K562 (cell line): Measurements from ENCODE around the gene ARPC4. TPM values are rescaled to one million over a fixed set of nuclear protein-coding genes. Genes with fewer than 3 reads are reported as not detected.

ENCODE experiments used
- ATAC-seq: fragments of 200-7000 bp; cut with Tn5 transposase; 3 replicates; pipeline ENCODE4 v1.9.1; 2020; ENCODE audit warnings: moderate library complexity
- BruUV-seq: library from RNA; stranded (reverse); fragments of 400-500 nt; replicated peaks from 2 replicates; lab custom pipeline; 2021; lab: Mats Ljungman, UMichigan
- CTCF ChIA-PET: fragments of 300-600 bp; formaldehyde crosslinking; extraction: SDS; loops from one replicate; lab custom pipeline; 2021; ENCODE audit warnings: low intra/inter-chr PET ratio; lab: Yijun Ruan, JAX
- POLR2A ChIA-PET: fragments of 300-600, 350-650 bp; sonication (Branson Sonifier 250); formaldehyde crosslinking; extraction: SDS; loops from one replicate; lab custom pipeline; 2021; ENCODE audit warnings: antibody characterized with exemption, inconsistent platforms; lab: Yijun Ruan, JAX
- DNase-seq, 4 experiments: peaks; one replicate each; pipeline versions ENCODE4 v3.0.0 to v3.0.0-alpha.2; 2011 to 2018; ENCODE audit warnings: low spot score in 3 of 4, mixed read lengths in 3 of 4; ENCODE audit errors: extremely low read depth in 1 of 4
- FAIRE-seq: peaks from 2 replicates; lab custom pipeline; 2011; peaks lifted over from hg19 to GRCh38; lab: Jason Lieb, UNC
- H2AFZ ChIP-seq: 2 replicates; pipeline ENCODE4 v1.6.0; 2011; ENCODE audit warnings: low read depth, low read length, control low read depth, inconsistent platforms
- H3K27ac ChIP-seq: fragments of 200-600 bp; 3 replicates; pipeline ENCODE4 v1.8.0; 2011; ENCODE audit warnings: low read depth, mild to moderate bottlenecking, control low read depth, inconsistent platforms, low read length, moderate library complexity, mixed read lengths; ENCODE audit errors: extremely low read depth
- H3K27me3 ChIP-seq, 2 experiments: fragments of 300-600 bp in 1 of 2; 2 replicates in 1 of 2; 3 replicates in 1 of 2; pipeline versions ENCODE4 v1.6.0 to v1.8.0; 2011; ENCODE audit warnings: inconsistent platforms in 2 of 2, low read length in 2 of 2, mild to moderate bottlenecking in 1 of 2, mixed read lengths in 1 of 2, moderate library complexity in 1 of 2; ENCODE audit not compliant: control insufficient read depth in 2 of 2, insufficient read depth in 2 of 2
- H3K36me3 ChIP-seq: fragments of 300-600 bp; 3 replicates; pipeline ENCODE4 v1.8.0; 2011; ENCODE audit warnings: mild to moderate bottlenecking, low read length, inconsistent platforms; ENCODE audit not compliant: control insufficient read depth, insufficient read depth
- H3K4me1 ChIP-seq, 2 experiments: fragments of 200-600 bp in 1 of 2; replicated peaks in 1 of 2; 2 replicates in 1 of 2; 3 replicates in 1 of 2; pipeline versions ENCODE4 v1.5.1 to v1.8.0; 2011; ENCODE audit warnings: inconsistent platforms in 2 of 2, low read length in 2 of 2, mild to moderate bottlenecking in 1 of 2, mixed read lengths in 1 of 2, moderate library complexity in 1 of 2; ENCODE audit not compliant: control insufficient read depth in 2 of 2, insufficient read depth in 2 of 2
- H3K4me2 ChIP-seq: 2 replicates; pipeline ENCODE4 v1.6.1; 2011; ENCODE audit warnings: low read length, control low read depth, inconsistent platforms, mixed read lengths; ENCODE audit not compliant: insufficient read depth
- H3K4me3 ChIP-seq: fragments of 200-600 bp; sonication (generic), shearing (Covaris generic); 2 replicates; pipeline ENCODE4 v1.5.1; 2016; ENCODE audit warnings: control low read depth, inconsistent platforms
- H3K79me2 ChIP-seq: fragments of 200-600 bp; 3 replicates; pipeline ENCODE4 v1.8.0; 2011; ENCODE audit warnings: low read length, inconsistent platforms; ENCODE audit not compliant: control insufficient read depth, insufficient read depth
- H3K9ac ChIP-seq, 2 experiments: 2 replicates each; pipeline versions ENCODE4 v1.6.0 to v1.6.1; 2011; ENCODE audit warnings: low read depth in 2 of 2, low read length in 2 of 2, control low read depth in 1 of 2, inconsistent platforms in 1 of 2, mild to moderate bottlenecking in 1 of 2, mixed read lengths in 1 of 2; ENCODE audit not compliant: insufficient read depth in 1 of 2
- H3K9me1 ChIP-seq: one replicate; pipeline ENCODE4 v1.6.0; 2011; ENCODE audit warnings: inconsistent platforms, mild to moderate bottlenecking, low read length, moderate library complexity; ENCODE audit not compliant: control insufficient read depth, insufficient read depth
- H3K9me3 ChIP-seq: replicated peaks from 2 replicates; pipeline ENCODE4 v1.5.1; 2011; ENCODE audit warnings: low read depth, low read length, inconsistent platforms; ENCODE audit not compliant: control insufficient read depth, insufficient read depth
- H4K20me1 ChIP-seq: replicated peaks from 2 replicates; pipeline ENCODE4 v1.6.1; 2011; ENCODE audit warnings: low read length, inconsistent platforms, mixed read lengths; ENCODE audit not compliant: control insufficient read depth, insufficient read depth
- CTCF ChIP-seq, 3 experiments: IDR thresholded peaks in 2 of 3; conservative IDR thresholded peaks in 1 of 3; 2 replicates each; pipeline ENCODE4 v1.5.1; 2011 to 2012; ENCODE audit warnings: low read length in 3 of 3, mild to moderate bottlenecking in 3 of 3, control low read depth in 2 of 3, improper control_type of control experiment in 1 of 3, inconsistent platforms in 1 of 3, low read depth in 1 of 3, mixed read lengths in 1 of 3, moderate library complexity in 1 of 3; ENCODE audit not compliant: insufficient read depth in 2 of 3
- XRCC3 ChIP-seq: fragments of 450-650 bp; IDR thresholded peaks from 2 replicates; pipeline ENCODE4 v1.6.1; 2017; ENCODE audit warnings: mild to moderate bottlenecking, moderate library complexity
- WGBS: fragments of 100-300 bp; shearing (Covaris generic); methylation state at CpG from one replicate; pipeline ENCODE4 v1.1.6; 2016; ENCODE audit warnings: low coverage, mixed read lengths; ENCODE audit not compliant: insufficient coverage; ENCODE audit errors: missing lambda C conversion rate; 5-methylcytosine and 5-hydroxymethylcytosine counted together
- in situ Hi-C: fragments of 300-500 bp; cut with MboI; formaldehyde crosslinking; loops from 4 replicates; pipeline ENCODE4 v1.15.0; 2018; ENCODE audit warnings: inconsistent platforms, mixed read lengths
- intact Hi-C: fragments of 100-400 bp; cut with micrococcal nuclease; formaldehyde crosslinking; loops from 2 replicates; pipeline ENCODE4 v1.14.2; 2022
- polyA plus RNA-seq, 8 experiments: library from polyadenylated mRNA; depleted of rRNA in 4 of 8; stranded (reverse) in 5 of 8; unstranded in 3 of 8; fragments of >200 nt; fragmentation: Nextera tagmentation in 2 of 8; fragmentation: Illumina TruSeq in 1 of 8; extraction: Ambion mirVana in 2 of 8; extraction: Trizol in 1 of 8; gene quantifications; 2 replicates each; pipeline versions ENCODE4 v1.2.1 to v1.2.3, GENCODE V29; 2011 to 2014; ENCODE audit warnings: inconsistent platforms in 1 of 8, missing spikeins in 1 of 8
- total RNA-seq, 7 experiments: library from RNA; depleted of rRNA in 6 of 7; stranded (reverse); fragments of >200 nt in 6 of 7; fragmentation: Illumina TruSeq in 2 of 7; extraction: Trizol in 2 of 7; gene quantifications; 2 replicates each; pipeline versions ENCODE4 v1.2.1 to v1.2.3, GENCODE V29; 2011 to 2021; ENCODE audit warnings: low replicate concordance in 1 of 7

Gene ARPC4
- total and polyA plus RNA-seq, 9 of the 15 experiments (the other 6 are each of a cell fraction or from before 2014, with no cell fraction given): 20.1 to 153 (median 119) TPM

- no peak overlapping the region for H3K4me3 ChIP-seq
- FAIRE-seq (peak; percentile 52), ATAC-seq (peak; percentile 83), DNase-seq (no peak)
- H3K9me1 ChIP-seq: peaks cover 7% of the 10 kb centered on the region
- H3K9me3 ChIP-seq: no peaks in the 10 kb centered on the region
- H3K79me2 ChIP-seq: no peaks in the 10 kb centered on the region
- in situ Hi-C loops (no loop called here), intact Hi-C loops (no loop called here)
- peaks cover 43% of the 10 kb centered on the region for H3K36me3 ChIP-seq
- H4K20me1 ChIP-seq: no peaks in the 10 kb centered on the region; the same call in 1 of the 2 replicates
- no peak overlapping the region for H3K9ac ChIP-seq
- H2AFZ ChIP-seq: no peak overlapping the region
- no TSS peak for BruUV-seq
- TF ChIP-seq CTCF (IDR thresholded peaks at IDR 0.05 in 2 of 3, conservative IDR thresholded peaks at IDR 0.05 in 1 of 3; ENCODE audit: insufficient read depth in 2 of 3, low read depth in 1 of 3, low read length in 3 of 3): peak; percentile 34 to 50 (median 45); a peak in 5 of 6 replicates
- TF ChIP-seq XRCC3: no peak
- H3K27me3 ChIP-seq: no peaks in the 10 kb centered on the region
- WGBS: 85% methylated on average over 2 of the region's 2 CpGs
- H3K27ac ChIP-seq: no peak overlapping the region
- ChIA-PET CTCF (no interaction called here), POLR2A (interaction anchor here (0.5 to 2.6 kb wide), 5 partner anchors 11 to 494 kb away, joined by 3 to 7 read pairs (median 5); no protein-coding TSS in a partner anchor)
- H3K4me1 ChIP-seq: peaks cover 0 to 4% of the 10 kb centered on the region in 2 experiments; a peak in 2 of 5 replicates
- no peak overlapping the region for H3K4me2 ChIP-seq
These were observed 28.1 kb downstream of the ARPC4 start for GRCh38 chr3:9820946-9821345.
